ENCODE data around the gene SHF. TPM values are rescaled to one million over a fixed set of nuclear protein-coding genes. Genes with fewer than 3 reads are reported as not detected.
"Not testable (repeated sequence)": the region's sequence is repeated elsewhere in the genome, so short reads cannot be mapped to it uniquely, and the experiment has no call there.

SHF gene
- total and polyA plus RNA-seq, 2 of the 4 experiments (the other 2 are of a cell fraction): 1.8 to 3.5 TPM

- no peak for TF ChIP-seq NFE2L2 (IDR thresholded peaks at IDR 0.05; ENCODE audit: low read depth, low read length)
These were observed 50.1 kb downstream of the SHF start (continued) for GRCh38 chr15:45137703-45138102.

DNA sequence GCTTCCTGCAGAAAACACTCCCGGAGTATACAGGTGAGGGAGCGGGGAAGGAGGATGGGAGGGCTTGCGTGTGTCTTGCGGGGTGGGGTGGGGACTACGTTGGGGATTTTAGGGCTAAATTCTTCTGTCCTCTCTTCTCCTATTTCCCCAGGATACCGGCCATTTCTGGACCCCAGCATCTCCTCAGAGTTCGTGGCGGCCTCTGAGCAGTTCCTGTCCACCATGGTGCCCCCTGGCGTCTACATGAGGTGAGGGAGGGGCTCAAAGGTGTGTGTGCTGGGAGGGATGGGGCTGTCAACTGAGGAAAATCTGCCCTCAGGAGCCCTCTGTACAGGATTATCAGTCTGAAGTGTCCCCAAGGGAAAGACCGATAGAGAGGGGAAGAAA is 51.4 kb downstream of the SHF start:
- no peak overlapping the region for H2BK20ac ChIP-seq (ENCODE audit: low read depth, low read length)
- no peak overlapping the region for H3K18ac ChIP-seq (ENCODE audit: low read depth, low read length)
- no peak overlapping the region for H4K8ac ChIP-seq (ENCODE audit: low read depth in 2 of 2, low read length in 2 of 2)
- CTCF ChIA-PET: no interaction called here
- no peak overlapping the region for H3K4me3 ChIP-seq (ENCODE audit: insufficient read depth, low read depth, low read length)
- no peak overlapping the region for H4K91ac ChIP-seq (ENCODE audit: insufficient read depth, low read depth, low read length)
- WGBS, 2 experiments (ENCODE audit: extremely low coverage in 2 of 2, insufficient read length in 1 of 2): no CpG with 5 or more reads among the region's 10 CpGs
- H2AK5ac ChIP-seq (ENCODE audit: low read depth, low read length): no peak overlapping the region
- DNase-seq (no peak), ATAC-seq (ENCODE audit: low read depth) (no peak)
- H4K5ac ChIP-seq (ENCODE audit: low read depth, low read length): no peak overlapping the region
- intact Hi-C loops (cut with micrococcal nuclease) (no loop called here), dilution Hi-C loops (cut with HindIII; ENCODE audit: low sequenced_read_pairs, unreplicated experiment) (no loop called here), in situ Hi-C loops (cut with MboI; ENCODE audit: low sequenced_read_pairs) (no loop called here)
- POLR2A ChIA-PET (ENCODE audit: unreplicated experiment): no interaction called here
- H3K23ac ChIP-seq (ENCODE audit: low read depth, low read length): no peak overlapping the region
- no peak overlapping the region for H3K27ac ChIP-seq (ENCODE audit: insufficient read depth, low read length)
- no peak overlapping the region for H2BK15ac ChIP-seq (ENCODE audit: low read depth, low read length)
- no peak overlapping the region for H2AK9ac ChIP-seq (replicated peaks; ENCODE audit: low read depth, low read length, poor library complexity)
- H4K20me1 ChIP-seq (ENCODE audit: insufficient read depth, low read length): no peaks in the 10 kb centered on the region
- H3K27me3 ChIP-seq (ENCODE audit: control insufficient read depth, insufficient read depth, low read length): peaks cover 73% of the 10 kb centered on the region
- no peaks in the 10 kb centered on the region for H3K9me1 ChIP-seq (ENCODE audit: insufficient read depth, low read length)
- BruUV-seq (replicated peaks): no TSS peak
- H3K36me3 ChIP-seq (ENCODE audit: control insufficient read depth, insufficient read depth, low read length): no peaks in the 10 kb centered on the region
- H2BK5ac ChIP-seq (ENCODE audit: low read depth, low read length, poor library complexity, severe bottlenecking): no peak overlapping the region
- H3K4me1 ChIP-seq (ENCODE audit: control insufficient read depth, insufficient read depth, low read length): no peaks in the 10 kb centered on the region
- no peaks in the 10 kb centered on the region for H3K79me1 ChIP-seq (ENCODE audit: low read depth in 1 of 2, low read length in 2 of 2)
- no peak overlapping the region for H3K14ac ChIP-seq (replicated peaks; ENCODE audit: low read depth, low read length)
- no peak overlapping the region for H2BK120ac ChIP-seq (ENCODE audit: low read depth, low read length)
- TF ChIP-seq CTCF (conservative IDR thresholded peaks at IDR 0.05; ENCODE audit: low read depth, low read length) (0 out of 2 replicates have a peak, but pooled peaks have one; percentile 2), SMC3 (IDR thresholded peaks at IDR 0.05; ENCODE audit: low read depth, low read length) (no peak)
- no peak overlapping the region for H3K4ac ChIP-seq (ENCODE audit: low read depth, low read length)
- H3K4me2 ChIP-seq (ENCODE audit: low read depth, low read length): no peak overlapping the region
- H2AFZ ChIP-seq (replicated peaks; ENCODE audit: low read length, poor library complexity): no peak overlapping the region
- peaks cover 3% of the 10 kb centered on the region; the same call in 1 of the 2 replicates for H3K9me3 ChIP-seq (ENCODE audit: control insufficient read depth, insufficient read depth, low read length)
- H3K9ac ChIP-seq (ENCODE audit: low read depth, low read length): no peak overlapping the region
- H3K56ac ChIP-seq (ENCODE audit: extremely low read depth, insufficient read depth, low read length): no peak overlapping the region

DNA sequence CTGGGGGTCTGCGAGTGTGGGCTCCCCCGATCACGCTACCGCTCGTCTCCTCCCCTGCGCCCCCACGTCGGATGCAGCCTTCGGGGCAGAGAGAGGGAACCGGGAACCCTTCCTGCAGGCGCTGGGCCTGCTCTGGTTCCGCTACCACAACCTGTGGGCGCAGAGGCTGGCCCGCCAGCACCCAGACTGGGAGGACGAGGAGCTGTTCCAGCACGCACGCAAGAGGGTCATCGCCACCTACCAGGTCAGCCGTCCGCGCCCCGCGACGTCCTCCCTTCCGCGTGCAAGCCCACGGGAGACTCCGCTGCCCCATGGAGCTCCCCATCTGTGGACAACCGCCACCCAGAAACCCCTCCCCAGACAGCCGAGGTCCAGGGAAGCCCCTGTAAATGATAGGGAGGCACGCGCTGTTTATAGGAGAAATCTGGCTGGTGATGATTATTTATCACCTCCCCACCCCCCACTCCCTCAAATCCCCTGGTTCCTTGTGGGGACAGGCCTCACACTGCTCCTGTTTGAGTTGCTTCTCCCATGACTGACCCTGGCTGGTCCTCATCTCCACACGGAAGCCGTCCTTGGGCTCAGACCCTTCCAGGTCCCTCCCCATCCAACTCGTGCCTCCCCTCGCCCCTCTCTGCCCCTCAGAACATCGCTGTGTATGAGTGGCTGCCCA is 51.9 kb downstream of the SHF start:
- H3K4me2 ChIP-seq (ENCODE audit: low read depth, low read length); H2AK5ac ChIP-seq (ENCODE audit: low read depth, low read length); H4K8ac ChIP-seq (ENCODE audit: low read depth in 2 of 2, low read length in 2 of 2); H2BK15ac ChIP-seq (ENCODE audit: low read depth, low read length); H3K4ac ChIP-seq (ENCODE audit: low read depth, low read length); H3K18ac ChIP-seq (ENCODE audit: low read depth, low read length); H2BK120ac ChIP-seq (ENCODE audit: low read depth, low read length); H2AK9ac ChIP-seq (replicated peaks; ENCODE audit: low read depth, low read length, poor library complexity); H2BK5ac ChIP-seq (ENCODE audit: low read depth, low read length, poor library complexity, severe bottlenecking); H2AFZ ChIP-seq (replicated peaks; ENCODE audit: low read length, poor library complexity); dilution Hi-C loops (cut with HindIII; ENCODE audit: low sequenced_read_pairs, unreplicated experiment); BruUV-seq (replicated peaks); H3K27ac ChIP-seq (ENCODE audit: insufficient read depth, low read length); H4K91ac ChIP-seq (ENCODE audit: insufficient read depth, low read depth, low read length); H3K56ac ChIP-seq (ENCODE audit: extremely low read depth, insufficient read depth, low read length); H3K23ac ChIP-seq (ENCODE audit: low read depth, low read length); H3K4me3 ChIP-seq (ENCODE audit: insufficient read depth, low read depth, low read length); H4K5ac ChIP-seq (ENCODE audit: low read depth, low read length); POLR2A ChIA-PET (ENCODE audit: unreplicated experiment); DNase-seq; H3K9me3 ChIP-seq (ENCODE audit: control insufficient read depth, insufficient read depth, low read length); H3K9ac ChIP-seq (ENCODE audit: low read depth, low read length); H3K79me1 ChIP-seq (ENCODE audit: low read depth in 1 of 2, low read length in 2 of 2); H3K9me1 ChIP-seq (ENCODE audit: insufficient read depth, low read length); in situ Hi-C loops (cut with MboI; ENCODE audit: low sequenced_read_pairs); intact Hi-C loops (cut with micrococcal nuclease); H3K14ac ChIP-seq (replicated peaks; ENCODE audit: low read depth, low read length); ATAC-seq (ENCODE audit: low read depth); CTCF ChIA-PET; H3K36me3 ChIP-seq (ENCODE audit: control insufficient read depth, insufficient read depth, low read length); H3K4me1 ChIP-seq (ENCODE audit: control insufficient read depth, insufficient read depth, low read length); H2BK20ac ChIP-seq (ENCODE audit: low read depth, low read length); H4K20me1 ChIP-seq (ENCODE audit: insufficient read depth, low read length): not testable (repeated sequence)
- H3K27me3 ChIP-seq (ENCODE audit: control insufficient read depth, insufficient read depth, low read length): peaks cover 74% of the 10 kb centered on the region
- WGBS, 2 experiments (ENCODE audit: extremely low coverage in 2 of 2, insufficient read length in 1 of 2): no CpG with 5 or more reads among the region's 37 CpGs
